DND-41 (cell line): ENCODE data around the gene PLS3.

Experiments
- ATAC-seq: fragments of 200-7000 bp; cut with Tn5 transposase; 3 replicates; pipeline ENCODE4 v1.9.1; 2021; ENCODE audit warnings: low read depth; ENCODE audit not compliant: insufficient read depth
- DNase-seq: peaks from one replicate; pipeline ENCODE4 v3.0.0-alpha.2; 2020
- H2AFZ ChIP-seq: 2 replicates; pipeline ENCODE4 v1.6.0; 2012; ENCODE audit warnings: low read depth, low read length
- H3K27ac ChIP-seq: 2 replicates; pipeline ENCODE4 v1.5.1; 2012; ENCODE audit warnings: low read length, inconsistent platforms
- H3K27me3 ChIP-seq: fragments of 200-600 bp; sonication (generic); 2 replicates; pipeline ENCODE4 v1.6.0; 2012; ENCODE audit warnings: low read length, mild to moderate bottlenecking, inconsistent platforms; ENCODE audit not compliant: insufficient read depth, poor library complexity
- H3K36me3 ChIP-seq: 2 replicates; pipeline ENCODE4 v1.5.1; 2012; ENCODE audit warnings: low read length, inconsistent platforms; ENCODE audit not compliant: insufficient read depth
- H3K4me1 ChIP-seq: 2 replicates; pipeline ENCODE4 v1.5.1; 2012; ENCODE audit warnings: mild to moderate bottlenecking, low read length; ENCODE audit not compliant: insufficient read depth
- H3K4me2 ChIP-seq: 2 replicates; pipeline ENCODE4 v1.6.0; 2012; ENCODE audit warnings: mild to moderate bottlenecking, moderate library complexity, low read length, inconsistent platforms; ENCODE audit not compliant: insufficient read depth
- H3K4me3 ChIP-seq, 2 experiments: fragments of 200-600 bp in 1 of 2; shearing (Covaris generic) in 1 of 2; 2 replicates each; pipeline ENCODE4 v1.5.1; 2012 to 2016; ENCODE audit warnings: inconsistent platforms in 2 of 2, low read length in 2 of 2, mild to moderate bottlenecking in 2 of 2, low read depth in 1 of 2, moderate library complexity in 1 of 2
- H3K79me2 ChIP-seq: 2 replicates; pipeline ENCODE4 v1.6.0; 2012; ENCODE audit warnings: low read length, inconsistent platforms; ENCODE audit not compliant: insufficient read depth
- H3K9ac ChIP-seq: 2 replicates; pipeline ENCODE4 v1.6.0; 2012; ENCODE audit warnings: low read depth, mild to moderate bottlenecking, inconsistent platforms, low read length, moderate library complexity
- H3K9me3 ChIP-seq: 2 replicates; pipeline ENCODE4 v1.5.1; 2012; ENCODE audit warnings: low read length, moderate library complexity, mild to moderate bottlenecking, inconsistent platforms; ENCODE audit not compliant: insufficient read depth, severe bottlenecking
- H4K20me1 ChIP-seq: 2 replicates; pipeline ENCODE4 v1.6.0; 2012; ENCODE audit warnings: low read length; ENCODE audit not compliant: insufficient read depth
- EZH2 ChIP-seq: IDR thresholded peaks from 3 replicates; pipeline ENCODE4 v1.6.1; 2012; ENCODE audit warnings: borderline replicate concordance, low read depth, mild to moderate bottlenecking, moderate library complexity, low read length, inconsistent platforms; ENCODE audit not compliant: severe bottlenecking
- TF ChIP-seq, protein P1 (sequence below): IDR thresholded peaks from 2 replicates; pipeline ENCODE4 v1.5.1; 2012; ENCODE audit warnings: borderline replicate concordance, low read length, moderate library complexity, mild to moderate bottlenecking; ENCODE audit not compliant: poor library complexity, severe bottlenecking; ENCODE audit errors: extremely low read depth

PLS3 gene

DNA sequence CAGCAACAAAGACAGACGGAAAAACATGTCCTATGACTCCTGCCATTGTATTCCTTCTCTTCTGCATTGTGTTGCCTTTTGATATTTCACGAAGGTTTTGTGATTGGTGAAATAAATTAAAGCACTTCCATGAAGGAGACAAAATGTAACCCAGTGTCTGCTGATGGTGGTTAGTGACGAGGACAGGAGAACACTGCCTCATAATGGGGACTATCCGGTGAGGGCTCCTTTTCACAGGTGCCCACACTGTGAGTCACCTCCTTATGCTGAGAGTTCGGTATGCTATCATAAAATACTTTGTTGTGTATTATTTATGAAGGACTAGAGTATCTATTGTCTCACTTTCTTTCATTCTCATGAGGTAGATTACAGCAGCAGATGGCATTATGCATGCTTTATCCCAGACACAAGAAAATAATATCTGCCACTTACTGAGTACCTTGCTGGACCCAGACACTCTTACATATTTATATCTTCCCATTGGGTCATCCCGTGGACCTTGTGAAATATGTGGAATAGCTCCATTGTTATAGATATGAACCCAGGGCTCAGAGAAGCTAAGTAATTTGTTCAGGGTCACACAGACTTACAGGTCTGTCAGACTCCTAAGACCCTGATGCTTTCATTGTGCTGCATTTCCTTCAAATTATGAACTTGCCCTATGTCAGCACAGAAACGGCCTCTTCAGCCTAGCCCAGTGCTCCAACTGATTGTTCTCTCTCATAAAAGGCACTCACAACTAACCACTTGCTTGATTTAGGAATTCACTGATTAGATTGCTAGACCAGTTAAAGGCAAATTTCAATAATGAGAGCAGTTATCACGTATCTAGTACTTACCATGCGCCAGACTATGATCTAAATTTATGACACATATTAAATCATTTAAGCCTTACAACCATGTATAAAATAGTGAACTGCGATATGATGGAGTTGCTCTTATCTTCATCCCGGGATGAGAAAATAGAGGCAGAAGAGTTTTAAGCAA lies 31.2 kb downstream of the PLS3 start:
- no peak overlapping the region for H2AFZ ChIP-seq
- H3K4me3 ChIP-seq, result no peak overlapping the region
- no peak overlapping the region for H3K27ac ChIP-seq
- no peak overlapping the region for H3K4me2 ChIP-seq
- no peaks in the 10 kb centered on the region for H3K9me3 ChIP-seq
- H3K4me1 ChIP-seq, result no peaks in the 10 kb centered on the region
- H3K79me2 ChIP-seq, result no peaks in the 10 kb centered on the region
- DNase-seq, result no peak
- no peaks in the 10 kb centered on the region for H4K20me1 ChIP-seq
- no peaks in the 10 kb centered on the region for H3K36me3 ChIP-seq
- ATAC-seq, result no peak
- no peaks in the 10 kb centered on the region for H3K27me3 ChIP-seq
- no peak for TF ChIP-seq EZH2
- TF ChIP-seq, protein P1, sequence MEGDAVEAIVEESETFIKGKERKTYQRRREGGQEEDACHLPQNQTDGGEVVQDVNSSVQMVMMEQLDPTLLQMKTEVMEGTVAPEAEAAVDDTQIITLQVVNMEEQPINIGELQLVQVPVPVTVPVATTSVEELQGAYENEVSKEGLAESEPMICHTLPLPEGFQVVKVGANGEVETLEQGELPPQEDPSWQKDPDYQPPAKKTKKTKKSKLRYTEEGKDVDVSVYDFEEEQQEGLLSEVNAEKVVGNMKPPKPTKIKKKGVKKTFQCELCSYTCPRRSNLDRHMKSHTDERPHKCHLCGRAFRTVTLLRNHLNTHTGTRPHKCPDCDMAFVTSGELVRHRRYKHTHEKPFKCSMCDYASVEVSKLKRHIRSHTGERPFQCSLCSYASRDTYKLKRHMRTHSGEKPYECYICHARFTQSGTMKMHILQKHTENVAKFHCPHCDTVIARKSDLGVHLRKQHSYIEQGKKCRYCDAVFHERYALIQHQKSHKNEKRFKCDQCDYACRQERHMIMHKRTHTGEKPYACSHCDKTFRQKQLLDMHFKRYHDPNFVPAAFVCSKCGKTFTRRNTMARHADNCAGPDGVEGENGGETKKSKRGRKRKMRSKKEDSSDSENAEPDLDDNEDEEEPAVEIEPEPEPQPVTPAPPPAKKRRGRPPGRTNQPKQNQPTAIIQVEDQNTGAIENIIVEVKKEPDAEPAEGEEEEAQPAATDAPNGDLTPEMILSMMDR, result no peak
- no peak overlapping the region for H3K9ac ChIP-seq

DNA sequence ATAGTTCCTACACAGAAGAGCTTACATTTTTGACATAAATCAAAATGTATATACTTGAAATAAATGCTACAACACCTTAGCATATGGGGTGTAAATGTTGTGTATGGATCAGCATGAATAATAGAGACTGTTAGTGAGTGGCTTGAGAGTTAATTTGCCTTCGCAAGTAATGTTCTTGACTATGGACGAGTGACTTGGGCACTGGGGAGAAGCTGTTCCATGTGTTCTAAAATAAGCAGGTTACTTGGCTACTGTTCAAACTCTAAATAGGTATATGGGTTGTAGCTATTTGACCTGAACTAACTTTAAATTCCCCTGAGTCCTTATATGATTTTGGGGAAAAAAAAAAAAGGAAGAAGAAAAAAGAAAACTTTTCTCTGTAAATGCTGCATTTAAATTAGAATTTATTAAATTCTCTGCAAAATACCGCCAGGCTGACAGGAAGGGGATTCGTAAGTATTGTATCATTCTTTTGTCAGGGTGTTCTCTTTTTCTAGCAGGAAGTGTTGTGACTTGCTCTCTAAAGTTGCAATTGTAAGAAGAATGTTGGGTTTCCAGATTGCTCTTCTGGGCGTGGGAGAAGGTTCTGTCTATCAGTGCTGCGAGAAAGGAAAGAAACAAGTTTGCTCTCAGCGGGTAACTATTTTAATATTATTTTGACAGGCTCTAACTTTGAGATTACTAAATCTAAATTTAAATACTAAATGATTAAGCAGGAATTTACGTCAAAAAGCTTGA lies 32.2 kb downstream of the PLS3 start:
- TF ChIP-seq EZH2, result no peak
- TF ChIP-seq, protein P1, result no peak
- DNase-seq (no peak), ATAC-seq (no peak)
- no peaks in the 10 kb centered on the region for H3K36me3 ChIP-seq
- H2AFZ ChIP-seq, result no peak overlapping the region
- no peak overlapping the region for H3K4me3 ChIP-seq
- no peaks in the 10 kb centered on the region for H3K79me2 ChIP-seq
- H4K20me1 ChIP-seq, result no peaks in the 10 kb centered on the region
- no peaks in the 10 kb centered on the region for H3K9me3 ChIP-seq
- no peak overlapping the region for H3K4me2 ChIP-seq
- no peaks in the 10 kb centered on the region for H3K4me1 ChIP-seq
- no peaks in the 10 kb centered on the region for H3K27me3 ChIP-seq
- H3K9ac ChIP-seq, result no peak overlapping the region
- no peak overlapping the region for H3K27ac ChIP-seq

GRCh38 chrX:115595049-115595448 lies 34.1 kb downstream of the PLS3 start:
- H3K27ac ChIP-seq, result no peak overlapping the region

More at GRCh38 chrX:115595049-115595448, 34.1 kb downstream of the PLS3 start:
- no peaks in the 10 kb centered on the region for H3K36me3 ChIP-seq
- no peaks in the 10 kb centered on the region for H3K27me3 ChIP-seq
- H3K9me3 ChIP-seq, result no peaks in the 10 kb centered on the region
- H2AFZ ChIP-seq, result no peak overlapping the region
- no peaks in the 10 kb centered on the region for H3K4me1 ChIP-seq
- no peak overlapping the region for H3K4me3 ChIP-seq
- TF ChIP-seq, protein P1, result no peak
- no peak for TF ChIP-seq EZH2
- no peak overlapping the region for H3K9ac ChIP-seq
- H3K4me2 ChIP-seq, result no peak overlapping the region
- H4K20me1 ChIP-seq, result no peaks in the 10 kb centered on the region
- DNase-seq, result no peak
- H3K79me2 ChIP-seq, result no peaks in the 10 kb centered on the region
- ATAC-seq, result no peak
